Measurements from ENCODE around the gene SLC28A1. TPM values are rescaled to one million over a fixed set of nuclear protein-coding genes. Genes with fewer than 3 reads are reported as not detected.

SLC28A1 gene
- total RNA-seq, 2 donors from 2014 or later, result 0.12 TPM; not detected in 1

DNA sequence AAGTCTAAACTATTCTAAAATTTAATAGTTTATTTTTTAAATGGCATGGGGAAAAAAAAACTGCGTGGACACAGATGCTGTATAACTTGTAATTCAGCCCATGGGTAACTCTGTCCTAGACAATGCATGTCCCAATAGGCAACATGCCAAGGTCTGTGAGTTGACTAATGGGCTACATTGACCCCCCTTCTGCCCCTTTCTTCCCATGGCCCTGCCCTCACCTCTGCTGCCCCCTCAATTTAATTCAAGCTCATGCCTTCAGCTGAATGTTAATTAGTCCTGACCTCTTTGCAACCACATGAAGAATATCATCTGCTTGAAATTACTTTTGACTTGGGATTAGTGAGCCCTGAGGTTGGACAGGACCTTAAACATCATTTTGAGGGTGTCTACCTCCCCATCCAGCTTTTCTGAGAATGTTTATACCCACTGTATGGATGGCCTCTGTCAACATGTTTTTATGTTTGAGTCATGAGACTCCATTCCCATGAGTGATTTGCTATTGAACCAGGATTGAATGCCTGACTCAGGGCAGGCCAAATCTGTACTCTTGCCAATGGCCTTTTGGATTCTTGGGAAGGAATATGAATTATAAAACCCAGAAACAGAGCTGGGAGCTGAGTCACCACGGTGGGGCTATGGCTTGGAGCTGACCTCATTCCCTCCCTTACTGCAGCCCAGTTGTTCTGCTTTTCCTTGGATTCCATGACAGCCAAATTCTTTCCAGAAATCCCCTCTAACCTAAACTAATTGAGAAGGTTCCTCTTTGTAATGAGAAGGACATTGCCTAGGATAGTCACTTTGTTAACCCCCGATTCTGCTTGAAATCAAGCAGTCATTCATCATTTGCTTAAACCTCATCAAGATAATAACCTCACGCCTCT lies 63.7 kb downstream of the SLC28A1 start:
- peak; percentile 77 for DNase-seq (ENCODE audit: low spot score)
- Histone ChIP-seq H3K27ac (peak overlapping the region; percentile 31 to 42), H3K9me3 (no peaks in the 10 kb centered on the region), H3K27me3 (no peaks in the 10 kb centered on the region), H3K4me3 (no peak overlapping the region), H3K4me1 (peaks cover 0 to 26% of the 10 kb centered on the region in 2 donors), H3K36me3 (no peaks in the 10 kb centered on the region)
- no peak for TF ChIP-seq CTCF (IDR thresholded peaks at IDR 0.05)

DNA sequence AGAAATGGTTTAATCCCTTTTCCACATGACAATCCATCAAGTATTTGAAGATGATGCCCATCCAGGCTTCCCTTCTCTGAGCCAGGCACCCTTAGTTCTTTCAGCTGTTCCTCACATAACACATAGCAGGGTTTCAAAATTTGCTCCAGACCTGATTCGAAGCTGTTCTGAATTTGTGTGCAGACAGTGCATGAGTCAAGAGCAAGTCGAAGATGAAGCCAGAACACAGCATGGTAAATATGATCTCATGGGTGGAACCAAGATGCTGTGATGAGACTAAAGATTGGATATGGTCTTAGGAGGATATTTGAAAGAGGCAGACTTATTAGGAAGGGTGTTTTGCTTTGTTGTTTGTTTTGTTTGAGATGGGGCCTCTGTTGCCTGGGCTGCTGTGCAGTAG lies 64.6 kb downstream of the SLC28A1 start:
- H3K9me3 ChIP-seq, result no peaks in the 10 kb centered on the region
- DNase-seq (ENCODE audit: low spot score), result no peak
- no peaks in the 10 kb centered on the region for H3K36me3 ChIP-seq
- H3K27ac ChIP-seq, result peak overlapping the region; percentile 22 to 42
- H3K4me1 ChIP-seq, result peaks cover 0 to 24% of the 10 kb centered on the region in 2 donors
- no peak overlapping the region for H3K4me3 ChIP-seq
- H3K27me3 ChIP-seq, result no peaks in the 10 kb centered on the region
- TF ChIP-seq CTCF (IDR thresholded peaks at IDR 0.05), result no peak

GRCh38 chr15:84949845-84950569 lies 65.5 kb downstream of the SLC28A1 start:
- Histone ChIP-seq H3K4me1 (peaks cover 0 to 16% of the 10 kb centered on the region in 2 donors), H3K27ac (no peak overlapping the region), H3K27me3 (no peaks in the 10 kb centered on the region)

DNA sequence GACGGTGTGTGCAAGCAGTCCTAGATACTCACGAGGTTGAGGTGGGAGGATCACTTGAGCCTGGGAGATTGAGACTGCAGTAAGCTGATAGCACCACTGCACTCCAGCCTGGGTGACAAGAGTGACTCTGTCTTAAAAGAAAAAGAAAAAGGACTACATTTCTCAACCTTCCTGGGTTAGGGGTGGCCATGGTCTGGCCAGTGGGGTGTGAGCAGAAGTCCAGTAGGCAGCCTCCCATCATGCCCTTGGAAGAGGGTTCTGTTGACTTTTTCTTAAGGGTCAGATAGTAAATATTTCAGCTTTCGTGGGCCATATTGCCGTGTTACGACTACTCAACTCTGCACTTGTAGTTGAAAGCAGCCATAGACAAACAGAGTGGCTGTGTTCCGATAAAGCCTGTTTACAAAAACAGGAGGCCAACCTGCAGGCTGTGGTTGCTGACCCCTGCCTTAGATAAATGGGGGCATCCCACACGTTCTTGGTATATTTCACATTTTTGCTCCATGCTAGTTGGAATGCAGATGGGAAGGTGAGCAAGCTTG lies 66.2 kb downstream of the SLC28A1 start:
- H3K4me3 ChIP-seq, result no peak overlapping the region
- TF ChIP-seq CTCF (IDR thresholded peaks at IDR 0.05), result no peak
- peaks cover 0 to 16% of the 10 kb centered on the region in 2 donors for H3K4me1 ChIP-seq
- DNase-seq (ENCODE audit: low spot score), result no peak
- H3K27ac ChIP-seq, result no peak overlapping the region
- no peaks in the 10 kb centered on the region for H3K36me3 ChIP-seq
- no peaks in the 10 kb centered on the region for H3K27me3 ChIP-seq
- no peaks in the 10 kb centered on the region for H3K9me3 ChIP-seq

More at GRCh38 chr15:84949845-84950569, 65.5 kb downstream of the SLC28A1 start:
- Histone ChIP-seq H3K36me3 (no peaks in the 10 kb centered on the region), H3K4me3 (no peak overlapping the region), H3K9me3 (no peaks in the 10 kb centered on the region)
- no peak for DNase-seq (ENCODE audit: low spot score)
- no peak for TF ChIP-seq CTCF (IDR thresholded peaks at IDR 0.05)

DNA sequence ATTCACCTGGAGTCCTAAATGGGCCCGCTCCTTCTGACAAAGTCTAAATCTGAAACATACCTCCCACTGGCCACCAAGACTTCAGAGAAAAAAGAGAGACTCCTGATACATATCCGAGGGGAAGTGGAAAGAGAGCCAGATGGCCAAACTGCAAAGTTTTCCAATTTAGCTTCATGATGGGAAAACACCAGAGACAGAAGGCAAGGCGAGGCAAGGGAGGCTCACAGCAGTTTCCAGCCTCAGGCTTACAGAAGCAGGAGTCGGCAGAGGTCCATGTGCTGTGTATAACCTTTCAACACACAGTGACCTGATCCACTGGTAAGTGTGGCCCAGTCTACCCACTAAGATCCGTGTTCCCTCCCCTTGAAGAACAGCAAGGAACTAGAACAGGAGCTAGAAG lies 67.3 kb downstream of the SLC28A1 start:
- H3K4me3 ChIP-seq, result no peak overlapping the region
- no peak for TF ChIP-seq CTCF (IDR thresholded peaks at IDR 0.05)
- DNase-seq (ENCODE audit: low spot score), result no peak
- H3K4me1 ChIP-seq, result peaks cover 0 to 16% of the 10 kb centered on the region in 2 donors
- H3K27ac ChIP-seq, result no peak overlapping the region
- H3K36me3 ChIP-seq, result no peaks in the 10 kb centered on the region
- no peaks in the 10 kb centered on the region for H3K27me3 ChIP-seq
- H3K9me3 ChIP-seq, result no peaks in the 10 kb centered on the region
